ENCODE data around the gene PBX1.

DNA sequence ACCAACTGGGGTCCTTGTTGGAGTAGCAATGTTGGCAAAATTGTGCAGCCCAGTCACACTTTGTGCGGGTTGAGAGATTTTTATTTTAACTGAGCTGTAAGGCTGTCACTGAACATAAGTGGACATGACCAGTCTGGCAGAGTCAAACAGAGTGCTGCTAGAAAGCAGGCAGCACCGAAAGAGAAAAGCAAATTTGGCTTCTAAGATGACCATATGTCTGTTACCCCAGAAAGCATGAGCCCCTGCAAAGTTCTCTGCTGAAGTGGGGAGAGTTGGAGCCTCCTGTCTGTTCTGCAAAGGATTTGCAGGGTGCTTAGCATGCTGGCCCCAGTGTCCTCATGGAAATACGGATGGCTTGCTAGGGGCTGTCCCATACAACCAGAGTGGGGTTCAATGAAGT, 220.4 kb downstream of the PBX1 start:
- TF ChIP-seq, protein P1, sequence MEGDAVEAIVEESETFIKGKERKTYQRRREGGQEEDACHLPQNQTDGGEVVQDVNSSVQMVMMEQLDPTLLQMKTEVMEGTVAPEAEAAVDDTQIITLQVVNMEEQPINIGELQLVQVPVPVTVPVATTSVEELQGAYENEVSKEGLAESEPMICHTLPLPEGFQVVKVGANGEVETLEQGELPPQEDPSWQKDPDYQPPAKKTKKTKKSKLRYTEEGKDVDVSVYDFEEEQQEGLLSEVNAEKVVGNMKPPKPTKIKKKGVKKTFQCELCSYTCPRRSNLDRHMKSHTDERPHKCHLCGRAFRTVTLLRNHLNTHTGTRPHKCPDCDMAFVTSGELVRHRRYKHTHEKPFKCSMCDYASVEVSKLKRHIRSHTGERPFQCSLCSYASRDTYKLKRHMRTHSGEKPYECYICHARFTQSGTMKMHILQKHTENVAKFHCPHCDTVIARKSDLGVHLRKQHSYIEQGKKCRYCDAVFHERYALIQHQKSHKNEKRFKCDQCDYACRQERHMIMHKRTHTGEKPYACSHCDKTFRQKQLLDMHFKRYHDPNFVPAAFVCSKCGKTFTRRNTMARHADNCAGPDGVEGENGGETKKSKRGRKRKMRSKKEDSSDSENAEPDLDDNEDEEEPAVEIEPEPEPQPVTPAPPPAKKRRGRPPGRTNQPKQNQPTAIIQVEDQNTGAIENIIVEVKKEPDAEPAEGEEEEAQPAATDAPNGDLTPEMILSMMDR (IDR thresholded peaks at IDR 0.05): no peak
- TF ChIP-seq CREM (CRISPR knock-in tag; IDR thresholded peaks at IDR 0.05) (no peak), NR3C1 (CRISPR knock-in tag; conservative IDR thresholded peaks at IDR 0.05; ENCODE audit: low read depth) (no peak), ZNF317 (CRISPR knock-in tag; IDR thresholded peaks at IDR 0.05; ENCODE audit: borderline replicate concordance, low read depth) (no peak), ATF1 (CRISPR knock-in tag; IDR thresholded peaks at IDR 0.05) (no peak), NFYB (CRISPR knock-in tag; conservative IDR thresholded peaks at IDR 0.05; ENCODE audit: low read depth) (no peak), TP53 (CRISPR knock-in tag; IDR thresholded peaks at IDR 0.05) (no peak)
- TF ChIP-seq, protein P2, sequence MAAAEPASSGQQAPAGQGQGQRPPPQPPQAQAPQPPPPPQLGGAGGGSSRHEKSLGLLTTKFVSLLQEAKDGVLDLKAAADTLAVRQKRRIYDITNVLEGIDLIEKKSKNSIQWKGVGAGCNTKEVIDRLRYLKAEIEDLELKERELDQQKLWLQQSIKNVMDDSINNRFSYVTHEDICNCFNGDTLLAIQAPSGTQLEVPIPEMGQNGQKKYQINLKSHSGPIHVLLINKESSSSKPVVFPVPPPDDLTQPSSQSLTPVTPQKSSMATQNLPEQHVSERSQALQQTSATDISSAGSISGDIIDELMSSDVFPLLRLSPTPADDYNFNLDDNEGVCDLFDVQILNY (CRISPR knock-in tag; IDR thresholded peaks at IDR 0.05): no peak
- TF ChIP-seq, protein P3, sequence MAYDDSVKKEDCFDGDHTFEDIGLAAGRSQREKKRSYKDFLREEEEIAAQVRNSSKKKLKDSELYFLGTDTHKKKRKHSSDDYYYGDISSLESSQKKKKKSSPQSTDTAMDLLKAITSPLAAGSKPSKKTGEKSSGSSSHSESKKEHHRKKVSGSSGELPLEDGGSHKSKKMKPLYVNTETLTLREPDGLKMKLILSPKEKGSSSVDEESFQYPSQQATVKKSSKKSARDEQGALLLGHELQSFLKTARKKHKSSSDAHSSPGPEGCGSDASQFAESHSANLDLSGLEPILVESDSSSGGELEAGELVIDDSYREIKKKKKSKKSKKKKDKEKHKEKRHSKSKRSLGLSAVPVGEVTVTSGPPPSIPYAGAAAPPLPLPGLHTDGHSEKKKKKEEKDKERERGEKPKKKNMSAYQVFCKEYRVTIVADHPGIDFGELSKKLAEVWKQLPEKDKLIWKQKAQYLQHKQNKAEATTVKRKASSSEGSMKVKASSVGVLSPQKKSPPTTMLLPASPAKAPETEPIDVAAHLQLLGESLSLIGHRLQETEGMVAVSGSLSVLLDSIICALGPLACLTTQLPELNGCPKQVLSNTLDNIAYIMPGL (CRISPR knock-in tag; IDR thresholded peaks at IDR 0.05): no peak
- TF ChIP-seq, protein P4, sequence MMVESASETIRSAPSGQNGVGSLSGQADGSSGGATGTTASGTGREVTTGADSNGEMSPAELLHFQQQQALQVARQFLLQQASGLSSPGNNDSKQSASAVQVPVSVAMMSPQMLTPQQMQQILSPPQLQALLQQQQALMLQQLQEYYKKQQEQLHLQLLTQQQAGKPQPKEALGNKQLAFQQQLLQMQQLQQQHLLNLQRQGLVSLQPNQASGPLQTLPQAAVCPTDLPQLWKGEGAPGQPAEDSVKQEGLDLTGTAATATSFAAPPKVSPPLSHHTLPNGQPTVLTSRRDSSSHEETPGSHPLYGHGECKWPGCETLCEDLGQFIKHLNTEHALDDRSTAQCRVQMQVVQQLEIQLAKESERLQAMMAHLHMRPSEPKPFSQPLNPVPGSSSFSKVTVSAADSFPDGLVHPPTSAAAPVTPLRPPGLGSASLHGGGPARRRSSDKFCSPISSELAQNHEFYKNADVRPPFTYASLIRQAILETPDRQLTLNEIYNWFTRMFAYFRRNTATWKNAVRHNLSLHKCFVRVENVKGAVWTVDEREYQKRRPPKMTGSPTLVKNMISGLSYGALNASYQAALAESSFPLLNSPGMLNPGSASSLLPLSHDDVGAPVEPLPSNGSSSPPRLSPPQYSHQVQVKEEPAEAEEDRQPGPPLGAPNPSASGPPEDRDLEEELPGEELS (CRISPR knock-in tag; IDR thresholded peaks at IDR 0.05): no peak
- TF ChIP-seq, protein P5, sequence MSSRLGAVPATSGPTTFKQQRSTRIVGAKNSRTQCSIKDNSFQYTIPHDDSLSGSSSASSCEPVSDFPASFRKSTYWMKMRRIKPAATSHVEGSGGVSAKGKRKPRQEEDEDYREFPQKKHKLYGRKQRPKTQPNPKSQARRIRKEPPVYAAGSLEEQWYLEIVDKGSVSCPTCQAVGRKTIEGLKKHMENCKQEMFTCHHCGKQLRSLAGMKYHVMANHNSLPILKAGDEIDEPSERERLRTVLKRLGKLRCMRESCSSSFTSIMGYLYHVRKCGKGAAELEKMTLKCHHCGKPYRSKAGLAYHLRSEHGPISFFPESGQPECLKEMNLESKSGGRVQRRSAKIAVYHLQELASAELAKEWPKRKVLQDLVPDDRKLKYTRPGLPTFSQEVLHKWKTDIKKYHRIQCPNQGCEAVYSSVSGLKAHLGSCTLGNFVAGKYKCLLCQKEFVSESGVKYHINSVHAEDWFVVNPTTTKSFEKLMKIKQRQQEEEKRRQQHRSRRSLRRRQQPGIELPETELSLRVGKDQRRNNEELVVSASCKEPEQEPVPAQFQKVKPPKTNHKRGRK (CRISPR knock-in tag; IDR thresholded peaks at IDR 0.05; ENCODE audit: borderline replicate concordance): no peak
- TF ChIP-seq, protein P6, sequence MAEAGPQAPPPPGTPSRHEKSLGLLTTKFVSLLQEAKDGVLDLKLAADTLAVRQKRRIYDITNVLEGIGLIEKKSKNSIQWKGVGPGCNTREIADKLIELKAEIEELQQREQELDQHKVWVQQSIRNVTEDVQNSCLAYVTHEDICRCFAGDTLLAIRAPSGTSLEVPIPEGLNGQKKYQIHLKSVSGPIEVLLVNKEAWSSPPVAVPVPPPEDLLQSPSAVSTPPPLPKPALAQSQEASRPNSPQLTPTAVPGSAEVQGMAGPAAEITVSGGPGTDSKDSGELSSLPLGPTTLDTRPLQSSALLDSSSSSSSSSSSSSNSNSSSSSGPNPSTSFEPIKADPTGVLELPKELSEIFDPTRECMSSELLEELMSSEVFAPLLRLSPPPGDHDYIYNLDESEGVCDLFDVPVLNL (CRISPR knock-in tag; IDR thresholded peaks at IDR 0.05; ENCODE audit: borderline replicate concordance, low read depth): no peak
